ENCODE measurements around the gene C17orf75. TPM values are rescaled to one million over a fixed set of nuclear protein-coding genes. Genes with fewer than 3 reads are reported as not detected.

C17orf75 gene
- total and polyA plus RNA-seq, 2 of the 8 experiments (the other 6 are each of a cell fraction or from before 2014, with no cell fraction given): 15.8 to 42.6 TPM

- no peak overlapping the region for H2AFZ ChIP-seq (ENCODE audit: low read length)
- DNase-seq (ENCODE audit: low read depth in 1 of 2, low spot score in 2 of 2) (no peak), FAIRE-seq (no peak)
- H3K36me3 ChIP-seq (ENCODE audit: control insufficient read depth in 2 of 4, insufficient read depth in 4 of 4, low read length in 3 of 4): peaks cover 0 to 35% (median 12%) of the 10 kb centered on the region in 4 experiments; a peak in 5 of 8 replicates
- H2BK20ac ChIP-seq (ENCODE audit: low read length): no peak overlapping the region
- peak overlapping the region; percentile 95 for H4K91ac ChIP-seq (replicated peaks; ENCODE audit: insufficient read length, low read length)
- no peak overlapping the region for H4K8ac ChIP-seq (ENCODE audit: extremely low read depth, insufficient read depth, low read length)
- peak overlapping the region; percentile 97 for H3K56ac ChIP-seq (replicated peaks; ENCODE audit: insufficient read length, low read depth, low read length)
- H3K4me1 ChIP-seq (replicated peaks in 1 of 4; ENCODE audit: control insufficient read depth in 3 of 4, insufficient read depth in 4 of 4, low read length in 3 of 4): no peaks in the 10 kb centered on the region; a peak in 1 of 7 replicates
- peak overlapping the region; percentile 92 for H3K4ac ChIP-seq (replicated peaks; ENCODE audit: insufficient read length, low read depth, low read length)
- ChIA-PET POLR2A (ENCODE audit: partially characterized antibody) (interaction anchor here (0.5 to 2.7 kb wide), 16 partner anchors 8 to 1428 kb away, joined by 3 to 26 read pairs (median 4); partner anchors contain the start of genes C17orf75 and PSMD11), CTCF (ENCODE audit: partially characterized antibody) (interaction anchor here (0.8 to 2.4 kb wide), 3 partner anchors 14 to 98 kb away, joined by 3 to 8 read pairs (median 3); no protein-coding TSS in a partner anchor)
- no peaks in the 10 kb centered on the region for H3K27me3 ChIP-seq (replicated peaks in 1 of 4; ENCODE audit: control insufficient read depth in 3 of 4, extremely low read depth in 1 of 4, insufficient read depth in 3 of 4, low read length in 3 of 4)
- H4K20me1 ChIP-seq (replicated peaks in 1 of 2; ENCODE audit: control insufficient read depth in 1 of 2, insufficient read depth in 2 of 2, low read length in 2 of 2): peaks cover 17 to 23% of the 10 kb centered on the region in 2 experiments
- H2BK5ac ChIP-seq (ENCODE audit: low read depth, low read length): peak overlapping the region; percentile 99
- H2BK12ac ChIP-seq (ENCODE audit: low read depth, low read length): peak overlapping the region; percentile 96; the same call in 1 of the 2 replicates
- no peaks in the 10 kb centered on the region for H3K9me3 ChIP-seq (ENCODE audit: insufficient read depth in 2 of 2, low read depth in 1 of 2, low read length in 1 of 2)
- peaks cover 48 to 65% of the 10 kb centered on the region in 2 experiments for H3K79me2 ChIP-seq (ENCODE audit: control insufficient read depth in 1 of 2, insufficient read depth in 2 of 2, low read length in 2 of 2)
- H3K23me2 ChIP-seq (ENCODE audit: low read depth, low read length): no peaks in the 10 kb centered on the region; the same call in 1 of the 2 replicates
- peak overlapping the region; percentile 99 for H4K5ac ChIP-seq (ENCODE audit: insufficient read length, low read depth, low read length)
- H3K14ac ChIP-seq (ENCODE audit: insufficient read length): peak overlapping the region; percentile 78
- peak overlapping the region; percentile 82 to 100 (median 100) for H3K9ac ChIP-seq (replicated peaks in 1 of 4; ENCODE audit: extremely low read depth in 1 of 4, low read depth in 3 of 4, low read length in 3 of 4)
- peak overlapping the region; percentile 55 for H2BK120ac ChIP-seq (replicated peaks; ENCODE audit: low read depth, low read length)
- H3K4me2 ChIP-seq (ENCODE audit: insufficient read depth in 1 of 2, low read depth in 2 of 2, low read length in 2 of 2): peak overlapping the region; percentile 88 to 89
- H2AK5ac ChIP-seq (ENCODE audit: low read depth, low read length): peak overlapping the region; percentile 99
- H3K4me3 ChIP-seq (ENCODE audit: extremely low read depth in 1 of 4, insufficient read depth in 2 of 4, low read depth in 3 of 4, low read length in 4 of 4): peak overlapping the region; percentile 85 to 100 (median 95)
- WGBS, 2 experiments (ENCODE audit: extremely low coverage in 1 of 2, insufficient coverage in 1 of 2, insufficient read length in 1 of 2, insufficient replicate concordance in 2 of 2, low coverage in 1 of 2, low lambda C conversion rate in 2 of 2, missing lambda C conversion rate in 1 of 2): 3% methylated on average over 20 of the region's 20 CpGs; no CpG with 5 or more reads in 1 of the 2 experiments
- H3K23ac ChIP-seq (ENCODE audit: insufficient read length): no peak overlapping the region
- peak overlapping the region; percentile 97 for H3K27ac ChIP-seq (ENCODE audit: low read depth, low read length)
- H3K18ac ChIP-seq (ENCODE audit: extremely low read depth, low read length): peak overlapping the region; percentile 100
- H3K79me1 ChIP-seq (ENCODE audit: low read depth, low read length): 0 out of 2 replicates have a peak, but pooled peaks cover 4% of the 10 kb centered on the region
- no peak overlapping the region for H2BK15ac ChIP-seq (ENCODE audit: low read length)
- TF ChIP-seq TCF12 (IDR thresholded peaks at IDR 0.05; ENCODE audit: low read depth, low read length) (no peak), KDM5A (IDR thresholded peaks at IDR 0.05; ENCODE audit: low read length) (no peak), JUN (IDR thresholded peaks at IDR 0.05; ENCODE audit: low read depth, low read length) (no peak), POU5F1 (IDR thresholded peaks at IDR 0.05; ENCODE audit: low read depth, low read length) (no peak), RBBP5 (IDR thresholded peaks at IDR 0.05; ENCODE audit: borderline replicate concordance, low read depth, low read length) (no peak), FOSL1 (IDR thresholded peaks at IDR 0.05; ENCODE audit: insufficient read depth, low read depth, low read length) (no peak), SIRT6 (IDR thresholded peaks at IDR 0.05; ENCODE audit: low read length) (no peak), SIN3A (conservative IDR thresholded peaks at IDR 0.05 in 1 of 2, IDR thresholded peaks at IDR 0.05 in 1 of 2; ENCODE audit: low read depth in 1 of 2, low read length in 2 of 2) (no peak)
- TF ChIP-seq, protein P1, sequence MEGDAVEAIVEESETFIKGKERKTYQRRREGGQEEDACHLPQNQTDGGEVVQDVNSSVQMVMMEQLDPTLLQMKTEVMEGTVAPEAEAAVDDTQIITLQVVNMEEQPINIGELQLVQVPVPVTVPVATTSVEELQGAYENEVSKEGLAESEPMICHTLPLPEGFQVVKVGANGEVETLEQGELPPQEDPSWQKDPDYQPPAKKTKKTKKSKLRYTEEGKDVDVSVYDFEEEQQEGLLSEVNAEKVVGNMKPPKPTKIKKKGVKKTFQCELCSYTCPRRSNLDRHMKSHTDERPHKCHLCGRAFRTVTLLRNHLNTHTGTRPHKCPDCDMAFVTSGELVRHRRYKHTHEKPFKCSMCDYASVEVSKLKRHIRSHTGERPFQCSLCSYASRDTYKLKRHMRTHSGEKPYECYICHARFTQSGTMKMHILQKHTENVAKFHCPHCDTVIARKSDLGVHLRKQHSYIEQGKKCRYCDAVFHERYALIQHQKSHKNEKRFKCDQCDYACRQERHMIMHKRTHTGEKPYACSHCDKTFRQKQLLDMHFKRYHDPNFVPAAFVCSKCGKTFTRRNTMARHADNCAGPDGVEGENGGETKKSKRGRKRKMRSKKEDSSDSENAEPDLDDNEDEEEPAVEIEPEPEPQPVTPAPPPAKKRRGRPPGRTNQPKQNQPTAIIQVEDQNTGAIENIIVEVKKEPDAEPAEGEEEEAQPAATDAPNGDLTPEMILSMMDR (IDR thresholded peaks at IDR 0.05; ENCODE audit: control extremely low read depth in 1 of 3, insufficient read depth in 1 of 3, low read depth in 1 of 3, low read length in 3 of 3): no peak
Observed at GRCh38 chr17:32350666-32351418, 8.9 kb upstream of the C17orf75 start.
